H9 (cell line): Measurements from ENCODE around the gene CDK12. TPM values are rescaled to one million over a fixed set of nuclear protein-coding genes. Genes with fewer than 3 reads are reported as not detected.
"Not testable (repeated sequence)": the region's sequence is repeated elsewhere in the genome, so short reads cannot be mapped to it uniquely, and the experiment has no call there.

Source experiments
- DNase-seq: peaks from one replicate; pipeline ENCODE4 v3.0.0-alpha.2; 2017
- H2AFZ ChIP-seq: one replicate; pipeline ENCODE4 v1.6.1; 2013; ENCODE audit warnings: mild to moderate bottlenecking, low read length, control low read depth, moderate library complexity
- H2AK5ac ChIP-seq: 2 replicates; pipeline ENCODE4 v1.6.1; 2013; ENCODE audit warnings: low read length, control low read depth, mixed read lengths; ENCODE audit not compliant: insufficient read length
- H2BK120ac ChIP-seq: one replicate; pipeline ENCODE4 v1.6.1; 2013; ENCODE audit warnings: low read depth, mild to moderate bottlenecking, low read length, control low read depth, inconsistent platforms; ENCODE audit not compliant: poor library complexity, severe bottlenecking
- H2BK12ac ChIP-seq: 2 replicates; pipeline ENCODE4 v1.6.1; 2013; ENCODE audit warnings: low read length, control low read depth, mixed read lengths, low read depth; ENCODE audit not compliant: insufficient read length
- H2BK15ac ChIP-seq: 2 replicates; pipeline ENCODE4 v1.6.1; 2013; ENCODE audit warnings: low read depth, low read length, control low read depth
- H2BK20ac ChIP-seq: one replicate; pipeline ENCODE4 v1.6.1; 2013; ENCODE audit warnings: low read depth, mild to moderate bottlenecking, low read length, control low read depth, inconsistent platforms; ENCODE audit not compliant: poor library complexity, severe bottlenecking
- H2BK5ac ChIP-seq: 2 replicates; pipeline ENCODE4 v1.6.1; 2013; ENCODE audit warnings: low read length, control low read depth, mixed read lengths; ENCODE audit not compliant: insufficient read length
- H3K14ac ChIP-seq: 2 replicates; pipeline ENCODE4 v1.6.1; 2013; ENCODE audit warnings: low read length, control low read depth; ENCODE audit not compliant: insufficient read depth
- H3K18ac ChIP-seq: 2 replicates; pipeline ENCODE4 v1.6.1; 2013; ENCODE audit warnings: low read depth, mild to moderate bottlenecking, mixed read lengths, low read length, control low read depth; ENCODE audit not compliant: insufficient read length
- H3K23ac ChIP-seq: 2 replicates; pipeline ENCODE4 v1.6.1; 2013; ENCODE audit warnings: low read length, control low read depth, mixed read lengths, low read depth; ENCODE audit not compliant: insufficient read length
- H3K23me2 ChIP-seq: 2 replicates; pipeline ENCODE4 v1.6.1; 2013; ENCODE audit warnings: low read depth, mild to moderate bottlenecking, mixed read lengths, low read length, control low read depth; ENCODE audit not compliant: insufficient read length, poor library complexity, severe bottlenecking
- H3K27ac ChIP-seq: 2 replicates; pipeline ENCODE4 v1.5.1; 2013; ENCODE audit warnings: low read length, control low read depth, mixed read lengths, low read depth; ENCODE audit not compliant: insufficient read length
- H3K27me3 ChIP-seq: 2 replicates; pipeline ENCODE4 v1.6.1; 2013; ENCODE audit warnings: low read length, control low read depth, inconsistent platforms; ENCODE audit not compliant: insufficient read depth
- H3K4ac ChIP-seq: 2 replicates; pipeline ENCODE4 v1.6.1; 2013; ENCODE audit warnings: low read depth, mild to moderate bottlenecking, control low read depth, inconsistent platforms, low read length, moderate library complexity
- H3K4me1 ChIP-seq: 2 replicates; pipeline ENCODE4 v1.6.1; 2013; ENCODE audit warnings: low read length, control low read depth, inconsistent platforms; ENCODE audit not compliant: insufficient read depth
- H3K4me2 ChIP-seq: 2 replicates; pipeline ENCODE4 v1.6.1; 2013; ENCODE audit warnings: low read length, control low read depth, mixed read lengths; ENCODE audit not compliant: insufficient read length, insufficient read depth
- H3K56ac ChIP-seq: 2 replicates; pipeline ENCODE4 v1.6.1; 2013; ENCODE audit warnings: low read depth, mild to moderate bottlenecking, mixed read lengths, low read length, control low read depth; ENCODE audit not compliant: insufficient read length
- H3K79me1 ChIP-seq: 2 replicates; pipeline ENCODE4 v1.6.1; 2013; ENCODE audit warnings: low read depth, mild to moderate bottlenecking, moderate library complexity, low read length, control low read depth, inconsistent platforms; ENCODE audit not compliant: insufficient read depth, poor library complexity, severe bottlenecking
- H3K79me2 ChIP-seq: 2 replicates; pipeline ENCODE4 v1.6.1; 2013; ENCODE audit warnings: low read length, control low read depth, inconsistent platforms; ENCODE audit not compliant: insufficient read depth
- H3K9ac ChIP-seq: 2 replicates; pipeline ENCODE4 v1.6.1; 2013; ENCODE audit warnings: low read length, control low read depth, mixed read lengths; ENCODE audit not compliant: insufficient read length; ENCODE audit errors: extremely low read depth
- H3K9me3 ChIP-seq: one replicate; pipeline ENCODE4 v1.6.1; 2013; ENCODE audit warnings: low read depth, low read length, inconsistent platforms; ENCODE audit not compliant: control insufficient read depth
- H3T11ph ChIP-seq: one replicate; pipeline ENCODE4 v1.6.1; 2013; ENCODE audit warnings: mild to moderate bottlenecking, low read length, control low read depth, inconsistent platforms
- H4K20me1 ChIP-seq: one replicate; pipeline ENCODE4 v1.6.1; 2013; ENCODE audit not compliant: control insufficient read depth, insufficient read length, insufficient read depth
- H4K5ac ChIP-seq: 2 replicates; pipeline ENCODE4 v1.6.1; 2013; ENCODE audit warnings: low read depth, mild to moderate bottlenecking, mixed read lengths, low read length, control low read depth; ENCODE audit not compliant: insufficient read length
- H4K8ac ChIP-seq: replicated peaks from 2 replicates; pipeline ENCODE4 v1.6.1; 2013; ENCODE audit warnings: low read length, control low read depth, mixed read lengths, low read depth; ENCODE audit not compliant: insufficient read length
- H4K91ac ChIP-seq: 2 replicates; pipeline ENCODE4 v1.6.1; 2013; ENCODE audit warnings: low read depth, mild to moderate bottlenecking, moderate library complexity, mixed read lengths, low read length, control low read depth; ENCODE audit not compliant: insufficient read length
- H3K27ac Mint-ChIP-seq, 3 experiments: 2 replicates in 2 of 3; 3 replicates in 1 of 3; pipeline ENCODE4 v1.8.0; 2020 to 2021; ENCODE audit warnings: mixed read lengths in 3 of 3, mild to moderate bottlenecking in 1 of 3, moderate library complexity in 1 of 3
- H3K27me3 Mint-ChIP-seq: 2 replicates; pipeline ENCODE4 v1.8.0; 2021; ENCODE audit warnings: low read depth, mild to moderate bottlenecking, moderate library complexity, mixed read lengths
- H3K36me3 Mint-ChIP-seq, 3 experiments: 2 replicates in 2 of 3; 3 replicates in 1 of 3; pipeline ENCODE4 v1.8.0; 2020 to 2021; ENCODE audit warnings: low read depth in 3 of 3, mixed read lengths in 3 of 3; ENCODE audit not compliant: insufficient read depth in 1 of 3
- H3K4me1 Mint-ChIP-seq, 2 experiments: 2 replicates each; pipeline ENCODE4 v1.8.0; 2020; ENCODE audit warnings: mixed read lengths in 2 of 2
- H3K4me3 Mint-ChIP-seq, 2 experiments: 2 replicates in 1 of 2; 3 replicates in 1 of 2; pipeline ENCODE4 v1.8.0; 2020 to 2021; ENCODE audit warnings: mild to moderate bottlenecking in 2 of 2, mixed read lengths in 2 of 2, moderate library complexity in 1 of 2
- H3K9me3 Mint-ChIP-seq, 2 experiments: 2 replicates in 1 of 2; 3 replicates in 1 of 2; pipeline ENCODE4 v1.8.0; 2020; ENCODE audit warnings: mild to moderate bottlenecking in 2 of 2, mixed read lengths in 2 of 2, moderate library complexity in 1 of 2
- CTCF ChIP-seq: fragments of 200-600 bp; sonication (generic); conservative IDR thresholded peaks from 3 replicates; pipeline ENCODE4 v1.8.0; 2021; ENCODE audit warnings: antibody characterized with exemption, mild to moderate bottlenecking
- WGBS: extraction: QIAGEN DNeasy Blood & Tissue Kit; methylation state at CpG from one replicate; pipeline ENCODE4 v1.1.7; 2013; ENCODE audit warnings: missing lambda C conversion rate, low lambda C conversion rate, mixed read lengths; ENCODE audit not compliant: insufficient read length; ENCODE audit errors: extremely low coverage; 5-methylcytosine and 5-hydroxymethylcytosine counted together
- total RNA-seq: library from RNA; stranded (reverse); gene quantifications from 2 replicates; pipeline ENCODE4 v1.2.1, GENCODE V29; 2021

CDK12 gene
- total RNA-seq, 1 experiment from 2014 or later = 87.6 TPM

- Histone ChIP-seq H3K4ac (no peak overlapping the region), H3K23me2 (no peaks in the 10 kb centered on the region), H2BK12ac (no peak overlapping the region), H2BK120ac (no peak overlapping the region), H2BK5ac (no peak overlapping the region), H3K9ac (no peak overlapping the region), H2BK20ac (no peak overlapping the region), H3K14ac (no peak overlapping the region), H3K4me2 (no peak overlapping the region), H3K56ac (no peak overlapping the region), H2AFZ (no peak overlapping the region), H3K27me3 (no peaks in the 10 kb centered on the region), H3K79me1 (no peaks in the 10 kb centered on the region), H3K79me2 (no peaks in the 10 kb centered on the region), H3K23ac (no peak overlapping the region), H3K9me3 (no peaks in the 10 kb centered on the region), H3K18ac (no peak overlapping the region), H3K27ac (no peak overlapping the region), H4K20me1 (no peaks in the 10 kb centered on the region), H2AK5ac (no peak overlapping the region), H4K5ac (no peak overlapping the region), H3K4me1 (no peaks in the 10 kb centered on the region), H3T11ph (no peak overlapping the region), H2BK15ac (no peak overlapping the region), H4K8ac (no peak overlapping the region), H4K91ac (no peak overlapping the region)
- no peak overlapping the region for H3K27ac Mint-ChIP-seq
- WGBS = no CpG with 5 or more reads among the region's 4 CpGs
- H3K27me3 Mint-ChIP-seq = no peaks in the 10 kb centered on the region
- no peak for DNase-seq
- H3K4me1 Mint-ChIP-seq = no peaks in the 10 kb centered on the region
- peaks cover 21 to 84% (median 69%) of the 10 kb centered on the region in 3 experiments for H3K36me3 Mint-ChIP-seq
- no peak for TF ChIP-seq CTCF
- H3K4me3 Mint-ChIP-seq = no peak overlapping the region
- H3K9me3 Mint-ChIP-seq = no peaks in the 10 kb centered on the region
Measured at GRCh38 chr17:39429600-39429999, 31.7 kb upstream of the CDK12 start.

GRCh38 chr17:39439868-39440267 is 21.4 kb upstream of the CDK12 start:
- H4K20me1 ChIP-seq, H2BK15ac ChIP-seq, H2BK120ac ChIP-seq, H3T11ph ChIP-seq, H2BK5ac ChIP-seq, H2BK12ac ChIP-seq, H4K91ac ChIP-seq, H2AFZ ChIP-seq, H3K27me3 Mint-ChIP-seq, DNase-seq, H3K79me1 ChIP-seq, H3K18ac ChIP-seq, H3K4me2 ChIP-seq, H3K27ac ChIP-seq, H2AK5ac ChIP-seq, H3K23me2 ChIP-seq, H3K9me3 Mint-ChIP-seq, H3K4me1 ChIP-seq, H3K9ac ChIP-seq, H3K56ac ChIP-seq, H2BK20ac ChIP-seq, H3K27ac Mint-ChIP-seq, H3K23ac ChIP-seq, H4K8ac ChIP-seq, H3K79me2 ChIP-seq, H3K14ac ChIP-seq, H3K9me3 ChIP-seq, H3K4me3 Mint-ChIP-seq, H3K4me1 Mint-ChIP-seq, H4K5ac ChIP-seq, H3K4ac ChIP-seq, H3K27me3 ChIP-seq: not testable (repeated sequence)
- no CpG with 5 or more reads among the region's 2 CpGs for WGBS
- H3K36me3 Mint-ChIP-seq = peaks cover 32 to 82% (median 73%) of the 10 kb centered on the region in 3 experiments
